ENCODE data around the gene CRB3.

DNA sequence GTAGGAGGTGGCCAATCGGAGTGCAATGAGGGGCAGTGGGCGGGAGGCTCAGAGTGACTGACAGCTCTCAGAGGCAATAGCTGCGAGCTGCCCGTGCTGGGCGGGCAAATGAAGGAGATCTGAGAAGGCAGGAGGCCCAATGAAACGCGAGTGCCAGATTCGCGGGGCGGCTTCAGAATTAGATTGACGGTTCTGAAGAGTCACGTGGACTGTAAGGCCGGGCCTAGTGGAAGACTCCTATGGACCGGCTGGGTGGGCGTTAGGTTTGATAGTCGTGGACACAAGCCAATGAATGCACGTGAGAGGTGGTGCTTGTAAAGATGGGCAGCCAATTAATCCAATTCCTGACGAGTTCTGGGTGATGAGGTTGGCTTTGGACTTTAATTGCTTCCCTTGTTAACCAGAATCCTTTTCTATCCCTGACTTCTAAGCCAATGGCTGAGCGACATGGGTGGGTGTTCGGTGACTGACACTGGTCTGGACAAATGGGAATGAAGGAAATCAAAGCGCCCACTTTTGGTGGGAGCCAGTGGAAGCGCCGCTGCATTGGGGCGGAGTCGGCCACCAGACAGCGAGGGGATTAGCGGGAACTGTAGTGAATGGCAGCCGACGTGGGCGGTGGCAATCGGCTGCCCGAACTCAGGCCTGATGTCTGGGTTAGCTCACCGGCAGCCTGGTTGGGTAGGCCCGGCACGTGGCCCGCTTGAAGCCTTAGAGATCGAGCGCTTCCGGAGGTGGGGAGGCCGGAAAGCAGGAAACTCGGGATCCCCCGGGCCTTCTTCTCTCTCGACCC lies 38.9 kb upstream of the CRB3 start:
- TF ChIP-seq, protein P1, sequence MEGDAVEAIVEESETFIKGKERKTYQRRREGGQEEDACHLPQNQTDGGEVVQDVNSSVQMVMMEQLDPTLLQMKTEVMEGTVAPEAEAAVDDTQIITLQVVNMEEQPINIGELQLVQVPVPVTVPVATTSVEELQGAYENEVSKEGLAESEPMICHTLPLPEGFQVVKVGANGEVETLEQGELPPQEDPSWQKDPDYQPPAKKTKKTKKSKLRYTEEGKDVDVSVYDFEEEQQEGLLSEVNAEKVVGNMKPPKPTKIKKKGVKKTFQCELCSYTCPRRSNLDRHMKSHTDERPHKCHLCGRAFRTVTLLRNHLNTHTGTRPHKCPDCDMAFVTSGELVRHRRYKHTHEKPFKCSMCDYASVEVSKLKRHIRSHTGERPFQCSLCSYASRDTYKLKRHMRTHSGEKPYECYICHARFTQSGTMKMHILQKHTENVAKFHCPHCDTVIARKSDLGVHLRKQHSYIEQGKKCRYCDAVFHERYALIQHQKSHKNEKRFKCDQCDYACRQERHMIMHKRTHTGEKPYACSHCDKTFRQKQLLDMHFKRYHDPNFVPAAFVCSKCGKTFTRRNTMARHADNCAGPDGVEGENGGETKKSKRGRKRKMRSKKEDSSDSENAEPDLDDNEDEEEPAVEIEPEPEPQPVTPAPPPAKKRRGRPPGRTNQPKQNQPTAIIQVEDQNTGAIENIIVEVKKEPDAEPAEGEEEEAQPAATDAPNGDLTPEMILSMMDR (IDR thresholded peaks at IDR 0.05; ENCODE audit: low read depth, low read length, missing input control) = no peak
- TF ChIP-seq TAF1 (conservative IDR thresholded peaks at IDR 0.05) (no peak), RXRA (IDR thresholded peaks at IDR 0.05) (peak; percentile 7 to 43), RAD21 (IDR thresholded peaks at IDR 0.05) (no peak), SP1 (IDR thresholded peaks at IDR 0.05) (peak; percentile 100)

Data from liver (tissue), 3 donors.